ENCODE results near the gene CNTNAP5.

The CNTNAP5 gene

DNA sequence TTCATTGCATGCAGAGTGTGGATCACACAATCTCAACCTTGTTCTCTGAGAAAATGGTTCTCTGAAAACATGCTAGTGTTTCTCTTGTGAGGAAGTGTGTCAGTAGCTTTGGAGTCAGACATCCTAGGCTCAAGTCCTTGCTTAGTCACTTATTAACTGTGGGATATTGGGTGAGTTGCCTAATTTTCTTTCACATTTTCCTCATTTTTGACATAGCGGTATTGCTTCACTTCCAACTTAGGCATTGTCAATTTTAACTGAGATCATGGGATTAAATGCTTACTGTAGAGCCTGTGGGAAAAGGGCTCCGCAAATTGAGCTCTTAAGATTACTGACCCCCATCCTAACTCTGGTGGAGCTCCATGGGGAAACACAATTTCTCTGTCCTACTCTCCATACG, 622.2 kb downstream of the CNTNAP5 start:
- DNase-seq = no peak

- no peak for DNase-seq
These were observed 622.6 kb downstream of the CNTNAP5 start for GRCh38 chr2:124647663-124648062.

GRCh38 chr2:124649001-124649400, 623.9 kb downstream of the CNTNAP5 start:
- no peak for DNase-seq

GRCh38 chr2:124652099-124652498, 627.0 kb downstream of the CNTNAP5 start:
- DNase-seq = no peak

- DNase-seq = no peak
These were observed 633.3 kb downstream of the CNTNAP5 start for GRCh38 chr2:124658373-124658772.

GRCh38 chr2:124661558-124661957, 636.5 kb downstream of the CNTNAP5 start:
- no peak for DNase-seq

- DNase-seq = no peak
These were observed 638.0 kb downstream of the CNTNAP5 start for GRCh38 chr2:124662946-124663644.

DNA sequence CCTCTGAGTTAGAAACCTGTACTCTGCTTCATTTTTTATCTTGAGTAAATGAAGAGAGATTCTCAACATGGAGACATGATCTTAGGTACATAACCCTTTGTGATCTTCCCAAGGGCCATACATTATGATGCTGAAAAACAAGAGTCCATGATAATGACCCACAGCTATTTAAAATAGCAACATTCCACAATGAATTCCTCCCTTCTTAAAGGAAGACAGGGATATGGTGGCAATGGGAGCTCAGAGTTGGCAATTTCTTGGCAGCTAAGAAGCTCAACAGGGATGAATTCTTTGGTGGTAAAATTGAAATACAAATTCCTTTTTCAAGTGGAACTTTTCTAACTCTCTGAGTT, 638.5 kb downstream of the CNTNAP5 start:
- no peak for DNase-seq

DNA sequence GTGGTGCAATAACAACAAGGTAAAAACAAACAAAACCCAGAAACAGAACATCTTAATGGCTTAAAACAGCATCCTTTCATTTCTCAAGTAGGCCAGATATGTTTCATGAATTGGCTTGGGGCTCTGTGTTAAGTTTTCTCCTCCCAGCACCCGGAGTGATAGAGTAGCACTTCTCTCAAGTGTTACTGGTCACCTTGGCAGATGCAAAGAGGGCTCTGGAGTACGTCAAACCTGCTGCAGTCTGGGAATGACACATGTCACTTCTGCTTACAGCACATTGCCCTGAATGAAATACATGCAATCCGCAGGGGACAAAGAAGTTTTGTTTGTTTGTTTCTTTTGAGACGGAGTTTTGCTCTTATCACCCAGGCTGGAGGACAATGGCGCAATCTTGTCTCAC, 639.3 kb downstream of the CNTNAP5 start:
- no peak for DNase-seq

DNA sequence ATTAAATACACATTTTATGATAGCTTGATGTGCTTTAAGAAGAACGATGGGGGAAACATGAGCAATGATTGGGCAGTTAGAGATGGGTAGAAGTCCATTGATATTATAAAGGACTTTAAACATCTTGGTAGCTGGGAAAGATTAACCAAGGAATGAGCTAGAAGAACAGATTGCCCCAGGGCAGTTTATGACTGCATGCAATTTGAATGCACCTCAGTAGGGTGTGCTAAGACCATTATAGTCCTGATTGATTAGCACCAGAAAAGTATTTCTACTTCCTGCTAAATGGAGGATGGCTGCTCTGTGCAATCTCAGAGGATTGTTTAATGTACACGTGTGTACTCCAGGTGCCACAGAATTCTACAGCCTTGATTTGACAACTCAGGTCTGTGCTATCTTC, 641.9 kb downstream of the CNTNAP5 start:
- DNase-seq = no peak

DNA sequence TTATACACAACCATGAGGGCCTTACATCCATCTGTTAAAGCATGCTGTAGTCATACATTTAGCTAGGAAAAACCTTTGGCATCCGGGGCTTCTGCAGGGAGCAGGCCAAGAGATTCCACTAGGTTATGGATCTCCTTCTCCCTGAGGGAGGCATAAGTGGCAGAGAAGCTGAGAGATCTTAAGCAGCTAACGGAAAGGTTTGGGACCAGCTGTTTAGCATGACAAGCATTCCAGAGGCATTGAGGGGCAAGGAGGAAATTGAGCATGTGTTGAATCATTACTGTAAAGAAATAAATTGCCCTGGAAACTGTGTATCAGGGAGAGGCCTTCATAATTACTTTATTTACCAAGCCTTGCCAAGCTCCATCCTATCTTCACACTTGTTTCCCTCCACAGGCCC, 643.1 kb downstream of the CNTNAP5 start:
- no peak for DNase-seq

- no peak for DNase-seq
These were observed 645.1 kb downstream of the CNTNAP5 start for GRCh38 chr2:124670187-124670586.

GRCh38 chr2:124678043-124678442, 653.0 kb downstream of the CNTNAP5 start:
- no peak for DNase-seq

- DNase-seq = no peak
These were observed 658.7 kb downstream of the CNTNAP5 start for GRCh38 chr2:124683536-124684428.

DNA sequence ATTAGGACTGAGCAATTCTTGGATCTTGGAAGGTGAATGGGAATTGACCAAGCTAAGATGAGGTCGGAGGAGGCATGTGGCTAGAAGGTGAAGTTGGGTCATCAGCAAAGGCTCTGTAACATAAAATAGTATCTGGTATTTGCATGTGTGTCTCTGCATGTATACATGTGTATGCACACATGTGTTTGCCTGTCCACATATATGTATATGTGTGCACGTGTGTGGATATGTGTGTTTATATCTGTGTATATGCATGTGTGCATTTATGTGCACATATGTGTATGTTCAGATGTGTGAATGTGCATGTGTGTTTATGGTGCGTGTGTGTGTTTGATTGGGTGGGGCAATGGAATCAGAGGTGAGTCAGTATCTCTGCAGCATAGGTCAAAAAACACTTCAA, 664.3 kb downstream of the CNTNAP5 start:
- no peak for DNase-seq

GRCh38 chr2:124692216-124692615, 667.1 kb downstream of the CNTNAP5 start:
- DNase-seq = no peak

GRCh38 chr2:124692707-124693106, 667.6 kb downstream of the CNTNAP5 start:
- DNase-seq = no peak

DNA sequence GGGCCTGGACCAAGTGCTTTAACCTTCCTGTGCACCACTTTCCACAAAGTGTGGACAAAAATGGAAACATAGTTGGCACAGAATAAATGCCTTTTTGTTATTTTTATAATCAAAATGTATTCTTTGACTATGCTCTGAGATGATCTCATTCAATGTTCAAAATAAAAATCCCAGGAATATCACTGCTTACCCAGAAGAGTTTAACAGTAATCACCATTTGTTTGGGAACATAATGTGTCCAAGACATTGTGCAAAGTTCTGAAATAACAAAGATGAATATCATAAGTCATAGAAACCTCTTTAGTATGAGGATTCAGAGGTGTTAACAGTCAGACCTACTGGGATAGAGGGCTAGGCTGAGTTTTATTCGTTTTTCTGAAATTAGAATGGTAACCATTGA, 668.1 kb downstream of the CNTNAP5 start:
- DNase-seq = no peak

GRCh38 chr2:124698979-124699565, 674.0 kb downstream of the CNTNAP5 start:
- no peak for DNase-seq

- DNase-seq = no peak
These were observed 677.7 kb downstream of the CNTNAP5 start for GRCh38 chr2:124702777-124703176.

- no peak for DNase-seq
These were observed 679.2 kb downstream of the CNTNAP5 start for GRCh38 chr2:124704071-124704925.

DNA sequence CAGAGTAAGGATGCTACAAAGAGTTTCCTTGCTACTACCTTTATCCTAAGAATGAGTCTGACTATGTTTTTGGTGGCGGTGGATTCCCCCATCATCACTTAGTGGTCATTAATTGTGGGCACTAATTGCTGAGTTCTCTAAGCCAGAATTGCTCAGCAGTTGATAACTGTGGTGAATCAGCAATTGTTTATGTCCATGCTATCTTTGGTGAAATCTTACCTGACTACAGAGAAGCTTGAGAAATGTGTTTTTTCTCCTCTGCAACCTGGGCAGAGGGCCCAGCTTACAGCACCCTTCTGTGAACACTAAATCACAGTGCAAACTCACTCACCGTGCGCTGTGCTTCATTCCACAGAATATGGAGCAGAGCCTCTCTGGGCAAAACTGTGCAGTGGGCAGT, 683.6 kb downstream of the CNTNAP5 start:
- no peak for DNase-seq

DNA sequence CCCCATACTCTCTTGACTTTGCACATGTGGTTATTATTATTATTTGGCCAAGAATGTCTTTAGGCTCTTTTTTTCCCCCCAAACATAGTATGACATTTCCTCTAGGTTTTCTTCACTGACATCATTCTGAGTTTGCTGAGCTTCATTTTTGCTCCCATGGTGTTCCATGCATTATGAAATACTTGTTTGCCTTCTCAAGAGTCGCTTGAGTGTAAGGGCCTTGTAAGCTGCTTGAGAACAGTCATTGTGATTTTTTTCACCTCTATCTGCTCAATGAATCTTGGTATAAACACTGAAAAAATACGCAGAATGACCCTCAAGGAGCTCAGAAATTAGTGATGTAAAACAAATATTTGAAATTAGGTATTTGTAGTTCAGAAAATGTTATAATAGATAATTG, 688.9 kb downstream of the CNTNAP5 start:
- no peak for DNase-seq

Data from OCI-M1 (cell line).